Ammon's horn (tissue), 1 donor: ENCODE measurements around the gene DCC.
A peak's percentile ranks its signal among the peaks of the same experiment; 100 is the strongest.
"Not testable (repeated sequence)": the region's sequence is repeated elsewhere in the genome, so short reads cannot be mapped to it uniquely, and the experiment has no call there.

ENCODE experiments used
- DNase-seq: peaks from one replicate; pipeline ENCODE4 v3.0.0-alpha.2; 2016; ENCODE audit warnings: low spot score

The DCC gene

DNA sequence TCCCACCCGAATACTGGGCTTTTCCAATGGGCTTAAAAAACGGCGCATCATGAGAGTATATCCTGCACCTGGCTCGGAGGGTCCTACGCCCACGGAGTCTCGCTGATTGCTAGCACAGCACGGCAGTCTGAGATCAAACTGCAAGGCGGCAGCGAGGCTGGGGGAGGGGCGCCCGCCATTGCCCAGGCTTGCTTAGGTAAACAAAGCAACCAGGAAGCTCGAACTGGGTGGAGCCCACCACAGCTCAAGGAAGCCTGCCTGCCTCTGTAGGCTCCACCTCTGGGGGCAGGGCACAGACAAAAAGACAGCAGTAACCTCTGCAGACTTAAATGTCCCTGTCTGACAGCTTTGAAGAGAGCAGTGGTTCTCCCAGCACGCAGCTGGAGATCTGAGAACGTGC lies 1171.7 kb downstream of the DCC start:
- not testable (repeated sequence) for DNase-seq

DNA sequence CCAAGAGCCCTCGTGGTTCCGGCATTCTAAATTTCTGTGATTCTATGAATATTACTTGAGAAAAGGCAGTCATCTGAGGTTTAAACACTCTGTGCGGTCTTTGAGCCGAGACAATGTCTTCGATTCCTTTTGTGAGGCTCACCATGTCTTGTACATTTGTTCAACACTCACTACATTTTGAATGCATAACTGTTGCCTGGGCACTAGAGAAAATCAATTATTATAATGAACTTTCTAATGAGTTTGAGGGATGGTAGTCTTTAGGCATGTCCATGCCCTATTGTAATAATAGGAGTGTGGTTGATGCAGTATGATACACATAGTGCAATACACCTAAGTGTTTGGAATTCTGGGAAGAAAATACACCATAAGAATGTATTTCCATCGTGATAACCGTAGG lies 1181.1 kb downstream of the DCC start:
- no peak for DNase-seq

DNA sequence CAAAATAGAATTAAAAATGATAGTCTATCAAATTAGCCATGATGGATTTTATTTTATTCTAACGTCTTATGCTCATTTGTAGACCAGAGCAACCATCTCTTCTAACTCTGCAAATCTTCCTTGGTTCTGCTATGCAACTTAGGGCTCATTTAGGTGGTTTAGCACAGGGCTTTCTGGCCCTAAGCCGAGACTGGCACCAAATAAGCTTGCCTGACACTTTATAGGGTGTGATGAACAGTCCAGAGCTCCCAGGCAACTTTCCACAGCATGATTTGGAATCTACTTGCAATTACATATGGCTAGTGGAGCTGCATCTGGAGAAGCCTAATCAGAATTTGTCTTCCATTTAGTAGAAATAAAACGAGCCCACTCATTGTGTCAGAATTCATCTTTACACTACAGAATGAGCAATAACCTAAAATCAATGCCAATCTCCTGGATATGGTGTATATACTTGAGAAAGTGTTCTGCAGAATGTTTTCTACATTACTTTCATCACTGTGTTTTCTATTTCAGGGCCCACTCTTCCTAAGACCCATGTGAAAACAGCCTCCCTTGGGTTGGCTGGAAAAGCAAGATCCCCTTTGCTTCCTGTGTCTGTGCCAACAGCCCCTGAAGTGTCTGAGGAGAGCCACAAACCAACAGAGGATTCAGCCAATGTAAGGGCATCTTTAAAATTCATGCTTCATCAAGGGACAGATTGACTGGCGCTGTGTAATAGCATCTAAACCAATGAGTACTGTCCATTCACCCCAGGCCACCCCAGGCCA lies 1186.3 kb downstream of the DCC start:
- no peak for DNase-seq

DNA sequence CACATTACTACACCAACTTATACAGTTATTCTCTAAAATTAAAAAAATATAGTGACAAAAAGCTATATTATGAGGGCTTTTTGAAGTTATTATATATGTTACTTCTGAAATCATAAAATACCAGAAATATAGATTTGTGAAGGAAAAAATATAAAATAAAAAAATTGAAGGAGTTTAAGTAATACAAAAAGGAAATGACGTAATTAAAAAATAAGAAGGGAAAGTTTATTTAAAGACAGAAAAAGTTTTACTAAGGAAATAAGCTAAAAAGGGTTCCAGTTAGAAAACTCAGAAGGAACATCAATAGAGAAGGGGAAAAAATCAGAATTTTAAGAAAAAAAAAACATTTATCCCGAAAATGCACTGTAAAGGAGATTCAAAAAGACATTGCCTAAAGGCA lies 1187.4 kb downstream of the DCC start:
- DNase-seq: no peak

DNA sequence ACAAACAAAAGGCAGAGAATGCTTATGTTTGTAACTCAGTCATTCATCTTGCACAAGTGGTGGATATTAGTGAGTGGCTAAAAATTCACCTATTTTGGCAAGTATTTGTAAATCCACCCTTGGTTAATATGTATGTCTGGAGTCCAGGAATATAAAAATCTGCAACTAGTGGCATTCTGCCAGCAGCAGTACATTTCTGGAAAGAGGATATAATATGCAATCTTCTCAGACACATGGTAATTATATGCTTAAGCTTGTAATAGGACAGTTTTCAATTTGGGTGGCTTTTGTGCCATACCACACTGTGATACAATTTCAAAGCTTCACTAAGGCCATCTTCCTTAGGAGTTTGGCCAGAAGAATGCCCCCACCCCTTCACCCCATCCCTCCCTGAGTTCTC lies 1191.2 kb downstream of the DCC start:
- no peak for DNase-seq

DNA sequence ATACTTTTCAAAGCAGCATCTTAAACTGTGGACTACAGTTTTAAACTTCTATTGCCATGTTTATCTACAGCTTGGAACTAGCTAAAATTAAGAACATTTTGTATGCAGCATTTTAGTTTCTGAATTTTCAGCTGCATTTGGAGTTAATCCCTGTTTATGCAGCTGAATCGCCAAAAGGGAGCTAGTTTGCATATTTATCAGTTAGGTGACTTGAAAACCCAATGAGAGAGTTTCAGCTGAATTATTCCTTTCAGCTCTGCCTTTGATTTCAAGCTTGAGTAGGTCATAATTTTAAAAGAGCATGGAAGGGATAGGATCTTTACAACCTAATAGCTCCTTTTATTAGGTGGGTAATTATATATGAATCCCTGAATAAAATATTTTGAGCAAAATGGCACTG lies 1191.9 kb downstream of the DCC start:
- DNase-seq: no peak

DNA sequence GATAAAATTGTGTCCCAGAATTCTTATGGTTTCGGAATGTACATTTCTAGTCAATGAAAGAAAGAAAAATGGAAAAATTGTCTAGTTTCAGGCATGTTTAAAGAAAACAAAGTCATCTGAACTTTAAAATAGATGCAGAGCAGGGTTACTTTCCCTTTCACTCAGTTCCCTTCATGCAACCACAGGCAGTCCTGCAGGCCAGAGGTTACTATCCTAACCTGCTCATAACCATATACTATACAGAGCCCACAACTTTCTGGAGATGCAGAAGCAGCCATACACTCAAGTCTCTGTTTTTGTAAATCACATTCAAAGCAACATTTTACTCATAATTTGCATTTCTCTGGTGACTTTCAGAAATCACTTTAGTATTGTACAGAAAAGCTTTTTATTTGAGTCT lies 1194.2 kb downstream of the DCC start:
- no peak for DNase-seq

DNA sequence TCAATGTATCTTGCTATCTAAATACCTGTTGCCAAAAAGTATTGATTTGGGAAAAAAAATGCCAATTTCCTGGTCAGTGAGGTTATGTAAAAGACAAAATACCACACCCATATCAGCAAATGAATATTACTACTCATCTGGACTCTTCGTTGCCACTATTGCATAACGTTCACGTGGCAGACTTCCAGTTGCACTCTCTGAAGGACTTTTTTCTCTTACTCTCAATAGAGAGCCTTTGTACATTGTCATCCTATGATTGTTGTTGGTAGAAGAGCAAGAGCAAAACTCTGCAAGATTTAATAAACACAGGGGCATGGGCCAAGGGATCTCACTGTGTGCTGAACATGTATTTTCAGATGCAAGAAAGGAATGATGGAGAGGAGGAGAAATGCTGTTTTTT lies 1194.7 kb downstream of the DCC start:
- peak; percentile 82 for DNase-seq

DNA sequence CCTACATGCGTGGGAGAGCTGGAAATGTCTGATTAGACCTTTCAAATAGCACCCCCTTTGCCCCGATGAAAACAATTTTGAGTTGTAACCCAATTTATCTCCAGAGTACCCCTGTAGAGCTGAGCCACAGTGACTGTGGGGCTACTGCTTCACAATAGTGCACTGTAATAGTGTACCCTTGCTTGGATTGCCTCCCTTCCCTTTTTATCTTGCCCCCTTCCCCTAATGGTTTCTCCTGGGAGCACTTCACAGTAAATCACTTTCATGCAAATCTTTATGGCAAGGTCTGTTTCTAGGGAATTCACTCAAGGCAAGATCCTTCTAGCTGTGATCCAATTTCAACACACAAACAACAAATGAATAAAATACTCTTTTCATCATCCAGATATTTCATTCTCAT lies 1196.9 kb downstream of the DCC start:
- DNase-seq: no peak

DNA sequence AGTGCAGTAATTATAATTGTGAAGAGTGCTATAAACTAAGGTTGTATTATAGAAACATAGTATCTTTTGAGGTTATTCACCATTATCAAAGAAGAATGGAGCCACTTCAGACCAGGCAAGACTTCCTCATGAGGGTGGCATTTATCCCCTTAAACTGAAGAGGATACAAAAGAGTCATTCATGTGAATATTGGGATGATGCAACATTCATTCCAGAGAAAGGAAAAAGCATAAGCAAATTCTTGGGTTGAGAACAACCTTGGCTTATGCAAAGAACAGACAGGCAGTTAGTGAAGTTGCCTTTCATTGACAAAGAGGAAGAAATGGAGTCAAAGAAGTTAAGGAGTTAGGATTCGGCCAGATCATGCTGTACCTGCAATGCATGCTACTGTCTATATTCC lies 1201.9 kb downstream of the DCC start:
- no peak for DNase-seq

DNA sequence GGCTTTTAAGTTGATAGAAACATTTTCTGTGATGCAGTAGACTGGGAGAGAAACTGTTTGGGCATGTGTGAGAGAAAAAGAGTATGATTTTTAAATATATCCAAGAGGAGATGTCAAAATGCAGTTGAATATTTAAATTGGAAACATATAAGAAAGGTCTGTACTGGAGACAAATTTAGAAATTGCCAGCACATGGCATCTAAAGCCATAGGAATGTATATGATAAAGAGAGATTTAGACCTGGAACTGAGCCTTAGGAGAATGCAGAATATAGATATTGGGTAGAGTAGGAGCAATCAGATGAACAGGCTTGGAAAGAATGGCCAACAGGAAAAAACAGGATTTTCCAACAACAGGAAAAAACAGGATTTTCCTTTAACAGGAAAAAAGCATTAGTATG lies 1203.7 kb downstream of the DCC start:
- no peak for DNase-seq

DNA sequence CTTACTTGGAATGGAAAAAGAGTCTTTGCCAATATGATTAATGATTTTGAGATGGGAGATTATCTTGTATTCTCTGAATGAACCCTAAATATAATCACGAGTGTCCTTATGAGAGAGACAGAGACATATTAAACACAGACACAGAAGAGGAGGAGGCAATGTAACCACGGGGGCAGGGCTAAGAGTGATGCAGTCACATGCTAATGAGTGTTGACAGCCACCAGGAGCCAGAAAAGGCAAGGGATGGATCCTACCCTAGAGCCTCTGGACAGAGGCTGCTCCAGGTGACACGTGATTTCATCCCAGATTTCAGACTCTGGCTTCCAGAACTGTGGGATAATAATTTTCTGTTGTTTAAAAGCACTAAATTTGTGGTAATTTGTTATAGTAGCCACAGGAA lies 1204.9 kb downstream of the DCC start:
- no peak for DNase-seq

DNA sequence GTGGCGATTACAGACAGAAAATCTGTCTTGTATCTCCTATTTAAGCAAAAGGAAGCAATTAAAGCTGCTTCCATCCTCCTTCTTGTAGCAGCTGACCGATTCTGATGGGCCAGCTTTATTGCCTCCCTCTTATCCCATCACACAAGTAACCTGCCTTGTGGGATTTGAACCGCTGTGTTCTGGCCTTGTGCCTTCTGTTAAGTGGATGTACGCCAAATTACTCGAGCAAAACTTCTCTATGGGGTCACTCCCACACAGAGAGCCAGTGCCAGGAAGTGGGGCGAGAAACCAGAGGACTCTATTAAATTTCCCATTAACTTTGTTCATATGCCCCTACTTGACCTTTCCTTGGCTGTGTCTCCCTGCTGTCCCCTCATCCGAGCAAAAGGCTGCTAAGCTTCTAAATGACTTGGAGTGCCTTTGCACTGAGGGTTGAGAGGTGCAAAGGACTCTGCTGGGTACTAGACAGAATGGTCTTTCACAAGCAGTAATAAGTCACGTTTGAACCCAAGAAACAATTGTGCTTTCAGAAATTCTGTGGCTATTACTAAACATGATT lies 1212.0 kb downstream of the DCC start:
- no peak for DNase-seq

DNA sequence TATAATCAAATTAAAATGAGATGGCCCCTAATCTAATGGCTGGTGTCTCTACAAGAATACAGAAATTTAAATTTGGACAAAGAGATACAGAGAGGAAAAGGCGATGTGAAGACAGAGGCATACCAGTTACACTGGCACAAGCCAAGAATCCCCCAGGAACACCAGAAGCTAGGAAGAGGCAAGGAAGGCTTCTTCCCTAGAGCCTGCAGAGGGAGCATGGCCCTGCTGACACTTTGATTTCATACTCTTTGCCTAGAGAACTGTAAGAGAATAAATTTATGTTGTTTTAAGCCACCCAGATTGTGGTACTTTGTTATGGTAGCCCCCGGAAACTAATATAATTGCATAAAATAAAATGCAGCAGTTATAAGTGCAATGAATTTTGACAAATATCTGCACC lies 1213.0 kb downstream of the DCC start:
- no peak for DNase-seq

DNA sequence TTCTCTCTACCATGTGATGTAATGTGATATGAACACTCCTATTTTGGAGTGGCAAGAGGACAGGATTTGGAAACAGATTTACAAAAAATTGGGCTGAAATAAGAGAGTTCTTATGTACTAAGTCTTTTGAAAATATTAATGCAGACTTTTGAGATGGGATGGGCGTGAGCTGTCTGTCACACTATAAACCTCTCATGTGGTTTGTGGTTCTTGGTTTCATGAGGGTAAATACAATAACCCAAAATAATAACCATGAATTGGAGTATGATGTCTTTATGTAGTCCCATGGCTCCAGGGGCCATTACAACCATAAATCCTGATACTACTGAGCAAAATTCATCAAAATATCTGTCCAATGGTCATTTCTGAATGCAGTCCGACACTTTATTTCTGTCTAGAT lies 1216.5 kb downstream of the DCC start:
- DNase-seq: no peak

DNA sequence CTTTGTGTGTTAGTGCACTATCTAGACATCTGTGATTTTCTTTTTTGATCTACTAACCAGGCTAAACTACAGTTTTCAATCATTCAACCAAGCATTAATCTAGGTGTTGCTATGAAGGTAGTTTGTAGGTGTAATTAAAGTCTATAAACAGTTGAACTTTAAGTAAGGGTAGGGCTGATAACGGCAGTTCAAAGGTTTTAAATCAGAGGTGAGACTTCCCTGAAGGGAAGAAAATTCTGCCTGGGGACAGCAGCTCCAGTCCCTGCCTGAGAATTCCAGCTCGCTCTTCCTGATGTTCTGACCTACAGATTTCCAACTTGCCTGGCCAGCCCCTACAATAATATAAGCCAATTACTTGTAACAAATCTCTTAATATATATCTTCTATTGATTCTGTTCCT lies 1220.5 kb downstream of the DCC start:
- DNase-seq: no peak

DNA sequence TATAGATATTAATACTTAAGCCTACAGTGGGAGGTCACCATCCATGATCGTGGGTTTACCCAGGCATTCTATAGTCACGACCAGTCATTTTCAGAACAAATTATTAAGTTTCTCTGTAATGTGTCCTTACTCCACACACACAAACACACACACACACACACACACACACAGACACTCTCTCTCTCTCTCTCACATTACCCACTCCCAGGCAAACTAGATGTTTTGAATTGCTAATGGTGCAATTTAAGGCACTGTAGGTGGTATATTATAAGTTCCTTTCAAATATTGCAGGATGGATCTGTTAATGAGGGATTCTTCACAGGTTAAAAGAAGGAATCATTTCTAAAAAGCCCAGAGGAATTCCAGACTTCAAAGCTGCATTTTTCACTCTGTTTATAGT lies 1226.6 kb downstream of the DCC start:
- no peak for DNase-seq

DNA sequence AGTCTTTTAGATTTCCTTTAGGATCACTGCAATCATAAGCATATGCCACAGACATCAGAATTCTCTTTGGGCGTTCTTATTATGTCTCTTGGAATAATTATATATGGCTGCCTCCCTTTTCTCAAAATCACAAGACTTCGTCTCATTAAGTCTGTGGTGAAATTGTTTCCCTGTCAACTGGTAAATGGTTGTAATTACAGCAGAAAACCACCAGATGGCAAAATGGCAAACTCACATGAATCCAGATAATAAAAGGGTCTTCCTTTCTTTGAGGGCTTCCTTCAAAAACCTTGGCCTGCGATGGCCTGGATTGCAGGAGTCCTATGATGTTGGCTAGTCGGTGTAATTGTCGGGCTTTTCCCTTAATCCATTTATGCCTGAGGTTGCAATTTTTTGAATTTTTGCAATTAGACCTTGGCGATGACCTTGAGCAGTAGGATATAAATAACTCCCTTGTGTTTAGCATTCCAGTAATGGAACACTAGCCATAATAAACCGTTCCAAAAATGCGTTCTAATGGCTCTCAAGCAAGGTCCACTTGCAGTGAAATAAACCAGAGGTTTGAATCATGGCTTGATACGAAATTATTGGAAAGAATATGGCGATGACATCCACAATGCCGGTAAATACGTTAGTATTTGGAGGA lies 1228.1 kb downstream of the DCC start:
- peak; percentile 40 for DNase-seq
